ENCODE results near the gene MAST3. TPM values are rescaled to one million over a fixed set of nuclear protein-coding genes. Genes with fewer than 3 reads are reported as not detected.
A peak's percentile ranks its signal among the peaks of the same experiment; 100 is the strongest.

Gene MAST3
- total RNA-seq, 1 donor from 2014 or later = 3.9 TPM

GRCh38 chr19:18149596-18149975 is 52.0 kb downstream of the MAST3 start:
- Mint-ChIP-seq H3K27me3 (ENCODE audit: unreplicated experiment) (peaks cover 12% of the 10 kb centered on the region), H3K36me3 (ENCODE audit: low read depth, unreplicated experiment) (no peaks in the 10 kb centered on the region), H3K27ac (ENCODE audit: unreplicated experiment) (no peak overlapping the region), H3K4me1 (ENCODE audit: unreplicated experiment) (peaks cover 11% of the 10 kb centered on the region), H3K4me3 (ENCODE audit: unreplicated experiment) (no peak overlapping the region), H3K9me3 (ENCODE audit: unreplicated experiment) (no peaks in the 10 kb centered on the region)
- DNase-seq (ENCODE audit: low spot score) = no peak
- no peak for TF ChIP-seq CTCF (IDR thresholded peaks at IDR 0.05; ENCODE audit: unreplicated experiment)

- H3K9me3 Mint-ChIP-seq (ENCODE audit: unreplicated experiment) = no peaks in the 10 kb centered on the region
- H3K4me3 Mint-ChIP-seq (ENCODE audit: unreplicated experiment) = no peak overlapping the region
- H3K27ac Mint-ChIP-seq (ENCODE audit: unreplicated experiment) = no peak overlapping the region
- TF ChIP-seq CTCF (IDR thresholded peaks at IDR 0.05; ENCODE audit: unreplicated experiment) = no peak
- DNase-seq (ENCODE audit: low spot score) = no peak
- H3K27me3 Mint-ChIP-seq (ENCODE audit: unreplicated experiment) = peaks cover 14% of the 10 kb centered on the region
- H3K4me1 Mint-ChIP-seq (ENCODE audit: unreplicated experiment) = peaks cover 11% of the 10 kb centered on the region
- H3K36me3 Mint-ChIP-seq (ENCODE audit: low read depth, unreplicated experiment) = no peaks in the 10 kb centered on the region
These were observed 53.4 kb downstream of the MAST3 start for GRCh38 chr19:18150776-18151624.

- Mint-ChIP-seq H3K4me1 (ENCODE audit: unreplicated experiment) (peaks cover 11% of the 10 kb centered on the region), H3K27me3 (ENCODE audit: unreplicated experiment) (peaks cover 16% of the 10 kb centered on the region), H3K9me3 (ENCODE audit: unreplicated experiment) (no peaks in the 10 kb centered on the region), H3K36me3 (ENCODE audit: low read depth, unreplicated experiment) (peaks cover 5% of the 10 kb centered on the region), H3K4me3 (ENCODE audit: unreplicated experiment) (peak overlapping the region; percentile 87), H3K27ac (ENCODE audit: unreplicated experiment) (peak overlapping the region; percentile 97)
- peak; percentile 95 for DNase-seq (ENCODE audit: low spot score)
- peak; percentile 78 for TF ChIP-seq CTCF (IDR thresholded peaks at IDR 0.05; ENCODE audit: unreplicated experiment)
These were observed 54.9 kb downstream of the MAST3 start for GRCh38 chr19:18152442-18152816.

- peak; percentile 100 for DNase-seq (ENCODE audit: low spot score)
- peak within 1 kb of the TSS; percentile 97 for H3K27ac Mint-ChIP-seq (ENCODE audit: unreplicated experiment)
- peaks cover 11% of the 10 kb centered on the region for H3K4me1 Mint-ChIP-seq (ENCODE audit: unreplicated experiment)
- no peaks in the 10 kb centered on the region for H3K9me3 Mint-ChIP-seq (ENCODE audit: unreplicated experiment)
- H3K27me3 Mint-ChIP-seq (ENCODE audit: unreplicated experiment) = peaks cover 15% of the 10 kb centered on the region
- peaks cover 5% of the 10 kb centered on the region for H3K36me3 Mint-ChIP-seq (ENCODE audit: low read depth, unreplicated experiment)
- peak within 1 kb of the TSS; percentile 96 for H3K4me3 Mint-ChIP-seq (ENCODE audit: unreplicated experiment)
- TF ChIP-seq CTCF (IDR thresholded peaks at IDR 0.05; ENCODE audit: unreplicated experiment) = no peak
These were observed 55.4 kb downstream of the MAST3 start, which contains the start of gene PIK3R2 for GRCh38 chr19:18152817-18153555. TSS of gene PIK3R2 (plus strand) at chr19:18153163. CDS start at chr19:18155880, 2,717 bp downstream.
